Measurements from ENCODE around the gene ADGRB2.

ADGRB2 gene

GRCh38 chr1:31752258-31752657 lies 11.9 kb downstream of the ADGRB2 start:
- TF ChIP-seq CTCF (IDR thresholded peaks at IDR 0.05), result no peak

GRCh38 chr1:31751822-31752241 lies 12.3 kb downstream of the ADGRB2 start:
- TF ChIP-seq CTCF (IDR thresholded peaks at IDR 0.05), result no peak

- no peak for TF ChIP-seq CTCF (IDR thresholded peaks at IDR 0.05)
These were observed 13.2 kb downstream of the ADGRB2 start for GRCh38 chr1:31750858-31751510.

GRCh38 chr1:31749785-31750735 lies 14.1 kb downstream of the ADGRB2 start:
- no peak for TF ChIP-seq CTCF (IDR thresholded peaks at IDR 0.05)

GRCh38 chr1:31748365-31748764 lies 15.8 kb downstream of the ADGRB2 start:
- no peak for TF ChIP-seq CTCF (IDR thresholded peaks at IDR 0.05)

- no peak for TF ChIP-seq CTCF (IDR thresholded peaks at IDR 0.05)
These were observed 16.8 kb downstream of the ADGRB2 start for GRCh38 chr1:31747304-31747703.

GRCh38 chr1:31746687-31747086 lies 17.5 kb downstream of the ADGRB2 start:
- no peak for TF ChIP-seq CTCF (IDR thresholded peaks at IDR 0.05)
